Measurements from ENCODE around the gene CACNA1G. TPM values are rescaled to one million over a fixed set of nuclear protein-coding genes. Genes with fewer than 3 reads are reported as not detected.

Gene CACNA1G
- total and polyA plus RNA-seq, 9 of the 15 experiments (the other 6 are each of a cell fraction or from before 2014, with no cell fraction given): 0.01 TPM; not detected in 8

DNA sequence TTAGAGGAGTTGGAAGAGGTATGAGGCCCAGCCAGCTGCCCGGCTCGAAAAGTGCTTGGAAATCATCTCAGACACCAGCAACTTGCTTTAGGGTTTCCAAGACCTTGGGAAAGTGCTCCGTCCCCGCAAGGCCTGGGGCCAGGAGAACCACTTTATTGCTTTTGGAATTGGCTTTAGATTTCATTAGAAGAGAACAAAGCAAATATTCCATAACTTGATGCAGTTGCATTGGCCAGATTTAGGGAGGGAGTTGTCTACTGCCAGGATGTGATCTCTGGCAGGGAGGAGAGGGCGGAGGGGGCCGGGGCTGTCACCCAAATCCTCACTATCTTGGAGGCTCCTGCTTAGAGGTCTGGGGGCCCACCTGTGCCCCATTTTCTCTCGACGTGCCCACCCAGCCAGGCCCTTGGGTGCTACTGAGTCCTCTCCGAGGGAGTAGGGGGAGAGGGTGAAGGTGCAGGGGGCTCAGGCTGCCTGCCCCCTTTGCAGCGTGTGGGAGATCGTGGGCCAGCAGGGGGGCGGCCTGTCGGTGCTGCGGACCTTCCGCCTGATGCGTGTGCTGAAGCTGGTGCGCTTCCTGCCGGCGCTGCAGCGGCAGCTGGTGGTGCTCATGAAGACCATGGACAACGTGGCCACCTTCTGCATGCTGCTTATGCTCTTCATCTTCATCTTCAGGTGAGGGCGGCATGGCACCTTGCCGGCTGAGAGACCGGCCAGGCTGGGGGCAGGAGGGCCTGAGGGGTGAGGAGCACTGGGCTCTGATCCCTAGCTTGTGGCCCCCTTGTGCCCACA lies 30.6 kb downstream of the CACNA1G start (continued):
- TF ChIP-seq, protein P1, sequence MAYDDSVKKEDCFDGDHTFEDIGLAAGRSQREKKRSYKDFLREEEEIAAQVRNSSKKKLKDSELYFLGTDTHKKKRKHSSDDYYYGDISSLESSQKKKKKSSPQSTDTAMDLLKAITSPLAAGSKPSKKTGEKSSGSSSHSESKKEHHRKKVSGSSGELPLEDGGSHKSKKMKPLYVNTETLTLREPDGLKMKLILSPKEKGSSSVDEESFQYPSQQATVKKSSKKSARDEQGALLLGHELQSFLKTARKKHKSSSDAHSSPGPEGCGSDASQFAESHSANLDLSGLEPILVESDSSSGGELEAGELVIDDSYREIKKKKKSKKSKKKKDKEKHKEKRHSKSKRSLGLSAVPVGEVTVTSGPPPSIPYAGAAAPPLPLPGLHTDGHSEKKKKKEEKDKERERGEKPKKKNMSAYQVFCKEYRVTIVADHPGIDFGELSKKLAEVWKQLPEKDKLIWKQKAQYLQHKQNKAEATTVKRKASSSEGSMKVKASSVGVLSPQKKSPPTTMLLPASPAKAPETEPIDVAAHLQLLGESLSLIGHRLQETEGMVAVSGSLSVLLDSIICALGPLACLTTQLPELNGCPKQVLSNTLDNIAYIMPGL (CRISPR knock-in tag; IDR thresholded peaks at IDR 0.05): no peak
- TF ChIP-seq, protein P2, sequence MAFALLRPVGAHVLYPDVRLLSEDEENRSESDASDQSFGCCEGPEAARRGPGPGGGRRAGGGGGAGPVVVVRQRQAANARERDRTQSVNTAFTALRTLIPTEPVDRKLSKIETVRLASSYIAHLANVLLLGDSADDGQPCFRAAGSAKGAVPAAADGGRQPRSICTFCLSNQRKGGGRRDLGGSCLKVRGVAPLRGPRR (CRISPR knock-in tag; IDR thresholded peaks at IDR 0.05): no peak
- no peak for TF ChIP-seq POLR2AphosphoS5 (IDR thresholded peaks at IDR 0.05; ENCODE audit: control insufficient read depth, insufficient read depth, low read depth, low read length)
- no peak for TF ChIP-seq POLR2AphosphoS2 (IDR thresholded peaks at IDR 0.05; ENCODE audit: low read length)
- no peak for TF ChIP-seq TRIM24 (IDR thresholded peaks at IDR 0.05)
- TF ChIP-seq, protein P3, sequence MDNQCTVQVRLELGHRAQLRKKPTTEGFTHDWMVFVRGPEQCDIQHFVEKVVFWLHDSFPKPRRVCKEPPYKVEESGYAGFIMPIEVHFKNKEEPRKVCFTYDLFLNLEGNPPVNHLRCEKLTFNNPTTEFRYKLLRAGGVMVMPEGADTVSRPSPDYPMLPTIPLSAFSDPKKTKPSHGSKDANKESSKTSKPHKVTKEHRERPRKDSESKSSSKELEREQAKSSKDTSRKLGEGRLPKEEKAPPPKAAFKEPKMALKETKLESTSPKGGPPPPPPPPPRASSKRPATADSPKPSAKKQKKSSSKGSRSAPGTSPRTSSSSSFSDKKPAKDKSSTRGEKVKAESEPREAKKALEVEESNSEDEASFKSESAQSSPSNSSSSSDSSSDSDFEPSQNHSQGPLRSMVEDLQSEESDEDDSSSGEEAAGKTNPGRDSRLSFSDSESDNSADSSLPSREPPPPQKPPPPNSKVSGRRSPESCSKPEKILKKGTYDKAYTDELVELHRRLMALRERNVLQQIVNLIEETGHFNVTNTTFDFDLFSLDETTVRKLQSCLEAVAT (IDR thresholded peaks at IDR 0.05): no peak
- TF ChIP-seq MEF2A (IDR thresholded peaks at IDR 0.05; ENCODE audit: control insufficient read depth, low read depth, low read length): no peak
- TF ChIP-seq, protein P4, sequence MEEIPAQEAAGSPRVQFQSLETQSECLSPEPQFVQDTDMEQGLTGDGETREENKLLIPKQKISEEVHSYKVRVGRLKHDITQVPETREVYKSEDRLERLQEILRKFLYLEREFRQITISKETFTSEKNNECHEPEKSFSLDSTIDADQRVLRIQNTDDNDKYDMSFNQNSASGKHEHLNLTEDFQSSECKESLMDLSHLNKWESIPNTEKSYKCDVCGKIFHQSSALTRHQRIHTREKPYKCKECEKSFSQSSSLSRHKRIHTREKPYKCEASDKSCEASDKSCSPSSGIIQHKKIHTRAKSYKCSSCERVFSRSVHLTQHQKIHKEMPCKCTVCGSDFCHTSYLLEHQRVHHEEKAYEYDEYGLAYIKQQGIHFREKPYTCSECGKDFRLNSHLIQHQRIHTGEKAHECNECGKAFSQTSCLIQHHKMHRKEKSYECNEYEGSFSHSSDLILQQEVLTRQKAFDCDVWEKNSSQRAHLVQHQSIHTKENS (CRISPR knock-in tag; IDR thresholded peaks at IDR 0.05): no peak
- no peak for TF ChIP-seq HLTF (IDR thresholded peaks at IDR 0.05)
- no peak for TF ChIP-seq ZNF311 (CRISPR knock-in tag; IDR thresholded peaks at IDR 0.05)
